HS-27A (cell line): ENCODE data around the gene RACGAP1.

Experiments
- DNase-seq: peaks from one replicate; pipeline ENCODE4 v3.0.0-alpha.2; 2012; ENCODE audit warnings: low read depth, missing footprints

Gene RACGAP1

DNA sequence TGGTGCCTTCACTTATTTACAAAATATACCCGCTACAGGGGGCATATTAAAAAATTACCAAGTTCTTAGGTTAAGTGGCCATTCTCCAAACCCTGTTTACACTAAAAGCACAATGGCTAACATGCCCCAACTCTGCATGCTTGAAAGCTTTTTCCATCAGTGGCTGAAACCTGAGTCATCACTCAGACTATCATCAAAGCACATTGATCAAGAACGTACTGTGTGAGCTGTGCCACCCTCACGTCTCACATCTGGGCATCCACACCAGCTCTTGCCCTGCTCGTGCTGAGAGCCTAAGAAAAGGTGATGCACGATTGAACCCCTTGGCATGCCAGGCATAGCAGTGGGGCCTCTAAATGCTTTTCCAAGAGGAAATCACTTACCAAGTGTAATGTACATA lies 39.3 kb downstream of the RACGAP1 start:
- no peak for DNase-seq

DNA sequence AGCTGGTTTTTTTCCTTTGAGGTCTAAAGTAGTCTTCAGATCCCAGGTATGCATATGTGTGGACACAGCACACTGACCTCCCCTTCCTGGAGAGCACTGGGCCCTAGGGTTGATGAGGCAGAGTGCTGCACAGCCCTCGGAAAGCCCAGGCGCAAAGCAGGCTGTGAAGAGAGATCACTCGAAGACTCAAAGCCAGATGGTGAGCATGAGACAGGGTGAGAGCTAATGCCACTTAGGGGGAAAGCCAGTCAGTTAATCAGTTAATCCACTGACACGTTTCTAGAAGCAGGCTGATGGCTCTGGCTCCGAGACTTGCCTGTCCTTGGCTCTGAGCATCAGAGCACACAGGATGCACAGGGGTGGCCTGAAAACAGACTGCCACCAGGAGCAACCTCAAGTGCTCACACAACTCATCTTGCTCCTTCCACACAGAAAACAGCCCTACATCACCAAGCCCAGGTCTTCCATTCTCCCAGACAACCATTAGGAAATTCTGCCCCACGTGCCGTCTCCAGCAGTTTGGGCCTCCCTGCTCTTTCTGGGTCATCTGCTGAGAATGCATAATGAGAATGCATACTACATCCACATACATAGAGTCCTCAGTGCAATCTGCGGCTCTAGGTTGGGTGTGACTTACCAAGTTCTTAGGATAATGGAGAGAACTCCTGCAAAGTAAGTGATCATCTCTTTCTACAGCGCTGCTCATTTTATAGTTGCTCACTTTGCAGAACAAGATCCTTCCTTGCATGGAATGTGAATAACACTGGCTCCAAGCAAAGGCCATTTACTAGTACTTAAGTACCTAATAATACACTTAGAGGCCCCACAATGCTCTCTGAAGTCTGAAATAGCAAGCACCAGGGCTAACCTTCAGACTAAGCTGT lies 40.6 kb downstream of the RACGAP1 start:
- DNase-seq: no peak

DNA sequence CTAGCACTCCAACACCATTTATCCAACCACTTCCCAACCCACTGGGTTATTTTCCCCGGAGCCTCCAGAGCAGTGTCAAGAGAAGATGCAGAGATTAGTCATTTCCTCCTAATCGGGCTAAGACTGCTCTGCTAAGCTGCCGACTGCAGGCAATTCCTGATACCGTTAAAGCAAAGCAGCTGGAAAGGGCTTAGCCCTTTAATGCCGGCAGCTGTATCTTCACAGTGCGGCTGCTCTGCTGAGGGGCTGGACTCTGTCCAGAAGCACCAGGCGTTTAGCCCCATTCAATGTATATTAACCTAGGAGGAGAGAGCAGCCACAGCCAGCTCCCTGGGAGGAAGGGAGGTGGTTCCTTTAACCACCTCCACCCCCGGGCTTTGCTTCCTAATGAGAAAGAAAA lies 41.4 kb downstream of the RACGAP1 start:
- no peak for DNase-seq

DNA sequence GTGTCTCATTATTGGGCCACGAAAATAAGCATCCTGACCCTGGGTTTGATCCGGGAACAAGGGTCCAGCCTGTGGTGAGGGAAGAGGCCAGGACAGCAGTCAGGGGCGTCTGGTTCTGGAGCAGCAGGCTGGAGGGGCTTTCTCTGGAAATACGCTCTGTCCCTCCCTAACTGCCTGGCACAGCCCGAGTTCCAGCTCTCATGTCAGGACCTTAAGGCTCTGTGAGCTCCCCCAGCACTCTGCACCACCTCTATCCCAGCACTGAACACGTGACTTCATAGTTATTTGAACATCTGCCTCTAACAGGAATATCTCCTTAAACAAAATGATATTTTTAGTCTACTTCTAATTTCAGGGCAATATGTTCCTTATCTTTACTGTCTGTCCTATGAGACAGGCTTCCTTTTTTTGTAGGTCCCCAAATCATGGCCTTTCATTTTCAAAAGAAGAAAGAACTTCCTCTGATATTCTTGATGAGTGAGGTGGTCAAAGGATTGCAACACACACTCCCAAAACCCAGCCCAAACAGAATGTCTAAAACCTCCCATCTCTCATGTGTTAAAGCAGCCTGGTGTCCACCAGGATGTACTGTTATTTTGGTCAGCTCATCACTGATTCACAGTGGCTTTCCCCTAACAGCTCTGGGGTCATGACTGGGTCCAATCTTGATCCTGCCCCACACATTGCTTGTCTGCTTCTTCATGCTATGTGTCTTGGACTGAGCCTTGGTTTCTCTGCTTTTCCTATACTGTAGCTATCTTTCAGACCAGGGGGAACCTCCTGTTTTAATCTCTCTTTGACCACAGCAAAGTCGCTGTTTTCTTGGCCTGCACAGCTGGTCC lies 42.8 kb downstream of the RACGAP1 start:
- DNase-seq: no peak

DNA sequence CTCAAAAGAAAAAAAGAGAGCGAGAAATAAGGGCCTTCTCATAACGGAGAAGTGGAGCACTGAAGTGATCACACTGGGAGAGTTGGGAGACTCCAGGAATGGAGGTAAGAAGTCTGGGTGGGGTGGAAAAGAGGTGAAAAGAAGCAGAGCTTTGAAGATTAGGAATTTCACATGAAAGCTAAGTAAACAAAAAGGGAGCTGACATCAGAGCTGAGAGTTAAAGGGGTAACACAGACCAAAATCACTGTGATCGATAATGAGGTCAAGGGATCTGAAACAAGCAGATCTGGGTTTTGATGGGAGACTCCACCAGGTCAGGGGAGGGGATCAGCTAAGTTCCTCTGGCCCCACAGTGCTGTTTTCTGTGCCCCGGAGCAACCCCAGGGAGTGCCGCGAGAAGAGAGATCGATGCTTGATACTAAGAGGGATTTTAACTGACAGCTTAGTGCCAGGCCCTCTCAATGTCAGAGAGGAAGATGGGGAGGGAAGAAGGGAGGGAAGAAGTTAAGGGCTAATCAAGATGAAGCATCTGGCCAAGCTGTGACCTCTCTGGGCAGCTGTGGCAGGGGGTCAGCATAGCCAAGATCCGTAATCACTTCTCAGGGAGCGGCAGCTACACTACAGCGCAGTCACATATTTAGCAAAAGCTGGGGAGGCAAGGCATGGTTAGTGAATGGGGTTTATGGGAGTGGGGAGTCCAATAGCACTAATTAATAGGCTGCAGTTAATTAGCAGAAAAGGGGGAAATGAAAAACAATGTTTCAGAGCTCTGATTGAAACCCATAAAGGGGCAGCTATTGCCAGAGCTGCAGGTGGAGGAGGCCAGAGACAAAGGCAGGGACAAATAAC lies 44.6 kb downstream of the RACGAP1 start:
- DNase-seq: no peak

DNA sequence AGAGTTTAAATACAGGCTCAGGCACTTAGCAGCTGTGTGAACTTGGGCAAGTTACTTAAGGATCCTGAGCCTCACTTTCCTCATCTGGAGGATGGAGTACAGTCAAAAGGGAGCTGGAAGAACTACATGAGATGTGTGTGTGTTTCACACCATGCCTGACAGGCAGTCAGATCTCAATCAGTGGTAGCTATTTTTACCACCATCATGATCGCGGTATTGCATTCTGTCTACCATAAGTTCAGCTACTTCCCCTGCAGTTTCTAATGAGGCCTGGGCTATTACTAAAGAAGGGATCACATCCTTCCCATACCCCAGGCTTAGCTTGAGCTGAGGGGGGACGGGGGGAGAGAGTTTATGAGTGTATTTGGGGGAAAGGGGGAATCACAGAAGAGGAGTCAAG lies 45.5 kb downstream of the RACGAP1 start:
- DNase-seq: no peak

DNA sequence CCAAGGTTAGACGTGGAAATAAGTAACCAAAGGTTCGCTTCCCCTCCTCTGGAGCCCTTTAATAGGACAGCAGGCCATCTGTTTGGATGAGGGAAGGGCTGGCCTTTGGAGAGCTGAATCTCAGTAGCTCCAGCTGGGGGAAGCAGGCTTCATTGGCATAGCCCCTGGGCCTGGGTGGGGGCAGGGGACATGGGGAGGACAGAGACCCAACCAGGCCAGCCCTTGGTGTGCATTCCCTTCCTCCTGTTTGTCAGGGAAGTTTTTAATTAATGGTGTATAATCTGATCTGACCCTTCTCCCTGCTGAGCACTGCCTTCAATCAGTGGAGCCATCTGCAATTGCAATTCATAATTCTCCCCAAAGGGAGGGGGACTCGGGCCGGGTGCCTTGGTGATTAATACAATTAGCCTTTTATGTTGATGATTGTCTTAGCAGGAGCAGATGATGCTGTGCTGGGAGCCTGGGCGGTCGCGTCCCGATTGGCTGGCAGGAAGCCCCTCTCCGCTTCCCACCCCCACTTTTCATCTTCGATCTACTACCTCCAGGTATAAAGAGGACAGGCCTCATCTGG lies 46.2 kb downstream of the RACGAP1 start:
- no peak for DNase-seq

DNA sequence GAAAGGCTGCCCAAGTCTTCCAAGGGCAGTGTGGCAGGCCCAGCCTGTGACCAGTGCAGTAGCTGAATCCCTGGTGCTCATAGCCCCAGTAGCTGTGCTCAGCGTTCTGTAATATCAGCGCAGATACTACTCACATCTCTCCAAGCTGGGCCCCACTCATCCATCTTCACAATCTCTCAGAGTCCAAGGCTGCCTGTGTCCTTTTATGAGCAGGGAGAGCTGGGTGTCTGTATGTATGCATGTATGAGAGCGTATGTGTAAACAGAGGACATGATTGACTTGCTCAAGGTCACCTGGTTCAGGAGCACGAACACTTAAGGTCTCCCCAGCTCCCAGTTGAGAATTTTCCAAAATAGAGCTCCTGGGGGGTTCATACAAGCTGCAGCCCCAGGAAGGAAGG lies 47.2 kb downstream of the RACGAP1 start:
- no peak for DNase-seq

DNA sequence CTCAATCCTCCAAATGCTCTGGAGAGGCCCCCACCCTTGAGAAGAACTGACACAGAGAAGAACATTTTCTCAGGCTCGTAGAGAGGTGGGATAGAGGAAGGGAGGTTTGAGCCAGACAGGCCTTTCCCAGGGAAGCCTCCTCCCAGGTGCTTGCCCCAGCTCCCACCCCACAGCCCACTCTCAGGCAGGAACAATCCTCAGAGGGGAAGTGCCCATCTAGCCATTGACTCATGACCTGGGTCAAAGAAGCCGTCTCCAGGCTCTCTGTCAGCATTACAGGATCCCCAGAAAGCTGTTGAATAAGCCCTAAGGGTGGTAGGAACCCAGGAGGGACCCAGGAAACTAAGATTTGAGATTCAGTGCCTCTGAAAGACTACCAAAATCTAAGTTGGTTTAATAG lies 48.7 kb downstream of the RACGAP1 start:
- no peak for DNase-seq

DNA sequence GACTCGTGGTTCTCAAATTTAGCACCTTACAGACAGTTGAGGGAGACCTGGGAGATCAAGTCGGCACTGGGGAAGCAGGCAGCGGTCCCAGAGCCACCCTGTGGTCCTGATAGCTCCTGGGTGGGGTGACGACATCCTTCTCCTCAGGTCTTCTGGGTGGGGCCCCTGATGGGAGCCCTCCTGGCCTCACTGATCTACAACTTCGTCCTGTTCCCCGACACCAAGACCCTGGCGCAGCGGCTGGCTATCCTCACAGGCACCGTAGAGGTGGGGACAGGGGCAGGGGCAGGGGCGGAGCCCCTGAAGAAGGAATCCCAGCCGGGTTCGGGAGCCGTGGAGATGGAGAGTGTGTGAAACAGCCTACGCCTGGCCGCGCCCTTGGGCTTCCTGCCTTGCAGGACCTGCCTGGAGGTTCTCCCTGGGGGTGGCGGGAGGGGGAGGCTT lies 50.0 kb downstream of the RACGAP1 start:
- no peak for DNase-seq

DNA sequence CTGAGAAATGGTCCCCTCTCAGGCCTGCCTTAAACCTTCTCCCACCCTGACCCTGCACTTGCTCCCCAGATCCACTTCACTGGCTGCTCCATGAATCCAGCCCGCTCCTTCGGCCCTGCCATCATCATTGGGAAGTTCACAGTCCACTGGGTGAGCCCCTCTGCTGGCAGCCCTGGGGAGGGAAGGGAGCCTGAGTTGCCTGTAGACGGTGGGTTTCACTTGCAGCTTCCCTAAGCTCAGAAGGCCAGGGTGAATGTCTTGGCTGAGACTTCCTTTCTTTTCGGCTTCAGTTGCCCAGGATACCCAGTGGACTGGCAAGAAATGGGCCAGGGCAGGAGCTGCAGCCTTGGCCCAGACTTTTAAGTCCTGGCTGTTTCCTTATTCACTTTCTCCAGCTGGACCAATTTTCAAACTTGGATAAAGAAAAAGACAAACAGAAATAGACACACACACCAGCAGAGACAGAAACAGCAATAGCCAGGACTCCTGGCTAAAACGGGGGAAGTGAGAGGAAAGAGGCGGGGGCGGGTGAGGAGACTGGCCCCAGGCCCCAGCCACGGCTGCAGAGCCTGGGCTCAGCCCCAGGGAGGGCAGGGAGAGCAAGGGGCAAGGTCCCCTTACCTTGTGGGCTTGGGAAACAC lies 50.5 kb downstream of the RACGAP1 start:
- no peak for DNase-seq

DNA sequence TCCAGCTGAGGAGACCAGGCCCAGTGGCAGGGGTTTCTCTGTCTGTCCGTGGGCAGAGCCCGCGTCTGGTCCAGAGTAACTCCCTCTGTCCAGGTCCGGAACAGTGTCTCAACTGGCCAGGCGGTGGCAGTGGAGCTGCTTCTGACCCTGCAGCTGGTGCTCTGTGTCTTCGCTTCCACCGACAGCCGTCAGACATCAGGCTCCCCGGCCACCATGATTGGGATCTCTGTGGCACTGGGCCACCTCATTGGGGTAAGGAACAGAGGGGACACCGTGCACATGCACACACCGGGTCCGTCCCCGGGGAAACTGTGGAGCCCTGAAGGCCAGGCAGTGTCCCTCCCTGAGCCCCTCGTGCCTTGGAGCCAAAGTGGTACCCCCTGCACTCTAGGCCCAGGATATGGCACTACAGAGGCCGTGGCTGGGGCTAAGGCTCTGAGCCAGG lies 51.0 kb downstream of the RACGAP1 start:
- DNase-seq: no peak

DNA sequence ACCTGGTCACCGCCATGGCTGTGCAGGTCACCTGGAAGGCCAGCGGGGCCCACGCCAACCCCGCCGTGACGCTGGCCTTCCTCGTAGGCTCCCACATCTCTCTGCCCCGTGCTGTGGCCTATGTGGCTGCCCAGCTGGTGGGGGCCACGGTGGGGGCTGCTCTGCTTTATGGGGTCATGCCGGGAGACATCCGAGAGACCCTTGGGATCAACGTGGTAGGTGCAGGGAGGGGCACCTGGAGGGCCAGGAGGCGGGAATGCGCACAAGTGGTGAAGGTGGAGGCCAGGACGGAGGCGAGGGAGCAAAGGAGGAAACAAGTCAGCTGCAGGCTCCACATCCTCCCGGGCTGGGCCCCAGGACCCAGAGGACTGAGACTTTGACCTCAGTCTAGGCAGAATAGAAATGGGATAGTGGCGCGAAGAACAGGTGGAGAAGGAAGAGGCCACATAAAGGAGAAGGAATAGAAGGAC lies 51.9 kb downstream of the RACGAP1 start:
- DNase-seq: no peak

DNA sequence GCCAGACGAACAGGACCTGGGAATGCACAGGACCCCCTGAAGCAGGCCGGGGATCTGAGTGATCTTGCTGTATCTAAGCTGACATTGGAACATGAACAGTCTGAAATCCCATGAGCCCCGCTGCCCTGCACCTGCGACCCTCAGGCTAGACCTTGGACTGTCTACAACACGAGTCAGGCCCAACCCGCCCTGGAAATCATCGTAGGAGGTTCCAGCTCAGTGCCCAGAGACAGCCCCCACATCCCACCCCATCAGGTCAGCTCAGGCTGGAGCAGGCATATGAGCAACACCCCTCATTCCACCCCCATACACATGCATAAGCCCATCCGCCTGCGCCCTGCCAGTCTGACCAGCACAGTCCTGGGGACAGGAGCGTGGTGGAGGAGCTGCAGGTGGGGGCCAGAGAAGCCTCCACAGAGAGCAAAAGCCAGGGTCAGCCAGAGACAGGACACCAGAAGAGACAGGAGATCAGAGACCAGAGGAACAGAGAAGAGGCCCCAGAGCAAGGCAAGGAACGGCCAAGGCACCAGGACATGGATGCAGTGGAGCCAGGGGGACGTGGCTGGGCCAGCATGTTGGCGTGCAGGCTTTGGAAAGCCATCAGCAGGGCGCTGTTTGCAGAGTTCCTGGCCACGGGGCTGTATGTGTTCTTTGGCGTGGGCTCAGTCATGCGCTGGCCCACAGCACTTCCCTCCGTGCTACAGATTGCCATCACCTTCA lies 52.5 kb downstream of the RACGAP1 start, which contains the start of gene AQP6:
Gene AQP6 (plus strand): TSS at position 307 of the 720 bp plus-strand sequence. CDS start 227 bp downstream, at position 534.
- no peak for DNase-seq

DNA sequence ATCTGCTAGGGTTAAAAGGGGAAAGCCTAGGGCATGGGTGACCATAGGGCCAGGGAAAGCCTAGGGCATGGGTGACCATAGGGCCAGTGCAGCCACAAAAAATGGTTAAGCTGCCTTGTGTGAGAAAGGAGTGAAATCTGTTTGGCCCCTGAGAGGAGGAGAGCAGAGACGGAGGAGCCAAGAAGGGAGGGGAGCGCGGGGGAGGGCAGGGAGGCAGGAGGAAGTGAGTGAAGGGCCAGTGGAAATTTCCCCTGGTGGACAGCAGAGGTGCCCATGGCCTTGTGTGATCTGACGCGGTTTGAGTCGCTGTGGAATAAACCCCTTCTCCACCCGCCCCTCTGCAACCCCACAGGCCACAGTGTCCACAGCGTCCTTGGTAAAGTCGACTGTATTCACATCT lies 53.2 kb downstream of the RACGAP1 start:
- no peak for DNase-seq

DNA sequence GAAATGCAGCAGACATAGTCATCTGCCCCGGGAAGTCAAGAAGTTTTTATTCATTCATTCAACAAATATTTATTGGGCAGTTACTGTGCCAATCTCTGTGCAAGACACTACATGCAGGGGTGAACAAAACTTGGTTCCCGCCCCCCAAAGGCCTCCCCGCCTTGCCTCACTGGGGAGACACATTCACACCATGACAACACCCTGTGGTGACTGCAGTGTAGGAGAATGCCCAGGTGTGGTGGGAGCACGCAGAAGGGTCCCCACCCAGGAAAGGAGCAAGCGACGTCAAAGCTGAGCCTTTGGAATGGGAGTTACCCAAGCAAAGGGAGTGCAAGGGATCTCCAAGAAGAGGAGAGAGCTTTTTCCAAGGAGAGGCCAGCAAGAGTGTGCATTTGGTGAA lies 54.2 kb downstream of the RACGAP1 start:
- no peak for DNase-seq

DNA sequence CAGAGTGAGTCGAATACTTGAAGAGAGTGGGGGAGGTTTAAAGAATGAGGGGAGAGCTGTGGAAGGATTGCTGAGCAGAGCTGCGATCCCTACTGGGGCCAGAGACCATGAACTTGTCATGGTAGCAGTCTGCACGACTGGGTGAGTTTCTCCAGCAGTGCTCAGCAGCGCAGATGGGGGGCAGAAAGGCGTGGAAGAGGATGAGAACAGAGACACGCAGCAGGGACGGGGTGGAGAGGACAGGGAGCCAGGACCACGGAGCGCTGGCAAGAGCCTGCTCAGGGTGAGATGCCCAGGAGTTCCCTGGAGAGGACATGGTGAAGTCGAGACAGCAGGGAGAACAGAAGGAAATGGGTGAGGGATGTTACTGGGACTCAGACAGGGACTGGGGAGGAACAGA lies 54.6 kb downstream of the RACGAP1 start:
- no peak for DNase-seq

DNA sequence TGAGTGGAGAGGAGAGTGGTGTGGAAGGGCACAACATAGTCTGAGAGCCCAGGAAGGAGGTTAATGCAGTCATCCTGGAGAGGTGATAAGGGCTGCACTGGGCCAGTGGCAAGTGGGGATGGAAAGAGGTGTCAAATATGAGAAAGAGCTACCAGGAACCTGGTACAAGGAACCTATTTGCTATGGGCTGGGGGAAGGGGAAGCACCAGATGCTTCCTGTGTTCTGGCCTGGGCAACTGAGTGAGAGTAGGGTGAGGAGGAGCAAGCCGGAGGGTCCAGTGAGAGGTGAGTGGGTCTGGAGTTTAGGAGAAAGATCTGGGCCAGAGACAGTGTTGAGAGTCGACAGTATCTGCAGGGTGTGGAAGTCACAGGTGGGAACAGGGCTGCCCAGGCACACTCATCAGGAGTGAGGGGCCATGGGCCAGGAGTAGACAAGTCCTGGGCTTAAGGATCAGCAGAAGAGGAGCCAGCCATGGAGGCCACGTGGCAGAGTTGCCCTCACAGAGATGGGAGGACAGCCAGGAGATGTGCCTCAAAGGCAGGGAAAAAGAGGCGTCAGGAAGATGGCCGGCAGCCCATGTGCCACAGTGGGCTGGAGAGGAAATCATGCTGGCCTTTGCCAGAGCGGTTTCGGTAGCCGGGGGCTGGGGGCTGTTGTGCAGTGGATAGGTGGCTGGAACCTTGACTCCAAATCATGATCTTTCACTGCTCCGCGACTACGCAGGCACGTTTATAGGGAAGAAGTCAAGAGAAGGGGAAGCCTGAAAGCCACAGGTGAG lies 55.5 kb downstream of the RACGAP1 start:
- DNase-seq: no peak

DNA sequence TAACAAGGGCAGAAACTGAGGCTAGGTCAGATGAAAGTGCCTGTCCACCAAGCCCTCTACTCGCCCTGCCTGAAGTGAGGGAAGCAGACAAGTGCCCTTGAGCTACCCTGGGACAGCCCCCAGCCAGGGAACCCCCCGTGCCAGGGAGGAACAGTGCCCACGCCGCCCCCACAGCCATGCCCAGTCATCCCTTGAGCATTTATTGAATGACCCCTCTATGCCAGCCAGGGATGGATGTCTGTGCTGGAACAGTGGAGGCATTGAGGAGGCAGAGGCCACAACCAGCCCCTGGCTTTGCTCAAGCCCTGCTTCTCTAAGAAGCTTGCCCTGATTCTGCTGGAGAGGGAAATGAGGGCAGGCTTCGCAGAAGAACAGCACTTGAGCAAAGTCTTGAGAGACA lies 56.3 kb downstream of the RACGAP1 start:
- DNase-seq: no peak

DNA sequence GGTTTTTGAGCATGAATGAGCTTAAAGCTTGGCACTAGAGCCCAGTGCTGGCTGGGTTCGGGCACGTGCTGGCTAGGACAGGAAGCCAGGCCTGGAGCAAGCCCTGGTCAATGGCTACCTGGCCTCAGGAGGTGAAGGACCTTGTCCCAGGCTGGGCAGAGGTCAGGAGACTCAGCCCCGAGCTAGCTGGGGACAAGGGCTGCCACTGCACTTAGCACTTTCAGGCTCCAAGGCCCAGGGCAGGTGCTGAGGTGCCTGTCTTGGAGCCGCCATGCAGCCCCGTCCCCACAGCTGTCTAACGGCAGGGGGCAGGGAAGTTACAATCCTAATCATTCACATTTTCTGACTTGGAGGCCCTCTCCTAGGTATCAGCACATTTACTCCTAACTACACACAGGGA lies 56.8 kb downstream of the RACGAP1 start:
- DNase-seq: no peak
